Glutamatergic neuron (in vitro differentiated cells): ENCODE results near the gene PLCL1. TPM values are rescaled to one million over a fixed set of nuclear protein-coding genes. Genes with fewer than 3 reads are reported as not detected.

Experiments
- DNase-seq: peaks from one replicate; pipeline ENCODE4 v3.0.0; 2022
- H3K27ac Mint-ChIP-seq: one replicate; pipeline ENCODE4 v1.8.0; 2020; ENCODE audit warnings: mild to moderate bottlenecking, mixed read lengths, inconsistent platforms; ENCODE audit not compliant: unreplicated experiment
- H3K27me3 Mint-ChIP-seq: one replicate; pipeline ENCODE4 v1.8.0; 2020; ENCODE audit warnings: mild to moderate bottlenecking, moderate library complexity, mixed read lengths, inconsistent platforms; ENCODE audit not compliant: unreplicated experiment
- H3K36me3 Mint-ChIP-seq: one replicate; pipeline ENCODE4 v1.8.0; 2020; ENCODE audit warnings: mild to moderate bottlenecking, mixed read lengths, inconsistent platforms; ENCODE audit not compliant: unreplicated experiment
- H3K4me1 Mint-ChIP-seq: one replicate; pipeline ENCODE4 v1.8.0; 2020; ENCODE audit warnings: mild to moderate bottlenecking, low read depth, mixed read lengths, inconsistent platforms; ENCODE audit not compliant: unreplicated experiment
- H3K4me3 Mint-ChIP-seq: one replicate; pipeline ENCODE4 v1.8.0; 2020; ENCODE audit warnings: mild to moderate bottlenecking, mixed read lengths, inconsistent platforms; ENCODE audit not compliant: unreplicated experiment
- H3K9me3 Mint-ChIP-seq: one replicate; pipeline ENCODE4 v1.8.0; 2020; ENCODE audit warnings: mild to moderate bottlenecking, moderate library complexity, mixed read lengths, inconsistent platforms; ENCODE audit not compliant: unreplicated experiment
- total RNA-seq: library from RNA; stranded (reverse); fragmentation: NEBNext Ultra II Directional; extraction: Animal tissue kit (Norgen Biotek cat#: 25700); gene quantifications from one replicate; pipeline ENCODE4 v1.2.1, GENCODE V29; 2021; ENCODE audit not compliant: unreplicated experiment
- TF ChIP-seq, protein P1 (sequence below): fragments of 200-600 bp; sonication (generic); IDR thresholded peaks from one replicate; pipeline ENCODE4 v1.5.0; 2021; ENCODE audit not compliant: partially characterized antibody, unreplicated experiment

Gene PLCL1
- total RNA-seq, 1 donor from 2014 or later, result 28.8 TPM

DNA sequence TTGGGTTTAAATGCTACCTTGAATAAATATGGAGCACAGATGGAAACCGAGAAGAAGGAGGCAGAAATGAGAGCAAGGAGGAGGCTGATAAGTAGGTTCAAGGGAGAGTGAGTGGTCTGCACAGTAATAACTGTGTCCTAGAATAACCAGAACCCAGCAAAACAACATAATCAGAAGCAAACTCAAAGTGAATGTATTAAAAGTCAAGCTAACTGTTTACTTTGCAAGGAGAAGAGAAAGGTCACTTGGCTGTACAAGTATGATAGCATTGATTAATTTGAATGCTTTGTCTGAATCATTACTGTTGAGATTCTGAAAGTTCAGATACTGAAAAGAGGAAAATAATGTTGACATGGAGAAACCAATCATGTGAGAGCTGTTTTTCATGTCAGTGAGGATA is 258.8 kb downstream of the PLCL1 start:
- Mint-ChIP-seq H3K36me3 (no peaks in the 10 kb centered on the region), H3K27ac (no peak overlapping the region), H3K27me3 (no peaks in the 10 kb centered on the region), H3K4me3 (no peak overlapping the region), H3K4me1 (peaks cover 2% of the 10 kb centered on the region), H3K9me3 (no peaks in the 10 kb centered on the region)
- DNase-seq, result no peak
- TF ChIP-seq, protein P1, sequence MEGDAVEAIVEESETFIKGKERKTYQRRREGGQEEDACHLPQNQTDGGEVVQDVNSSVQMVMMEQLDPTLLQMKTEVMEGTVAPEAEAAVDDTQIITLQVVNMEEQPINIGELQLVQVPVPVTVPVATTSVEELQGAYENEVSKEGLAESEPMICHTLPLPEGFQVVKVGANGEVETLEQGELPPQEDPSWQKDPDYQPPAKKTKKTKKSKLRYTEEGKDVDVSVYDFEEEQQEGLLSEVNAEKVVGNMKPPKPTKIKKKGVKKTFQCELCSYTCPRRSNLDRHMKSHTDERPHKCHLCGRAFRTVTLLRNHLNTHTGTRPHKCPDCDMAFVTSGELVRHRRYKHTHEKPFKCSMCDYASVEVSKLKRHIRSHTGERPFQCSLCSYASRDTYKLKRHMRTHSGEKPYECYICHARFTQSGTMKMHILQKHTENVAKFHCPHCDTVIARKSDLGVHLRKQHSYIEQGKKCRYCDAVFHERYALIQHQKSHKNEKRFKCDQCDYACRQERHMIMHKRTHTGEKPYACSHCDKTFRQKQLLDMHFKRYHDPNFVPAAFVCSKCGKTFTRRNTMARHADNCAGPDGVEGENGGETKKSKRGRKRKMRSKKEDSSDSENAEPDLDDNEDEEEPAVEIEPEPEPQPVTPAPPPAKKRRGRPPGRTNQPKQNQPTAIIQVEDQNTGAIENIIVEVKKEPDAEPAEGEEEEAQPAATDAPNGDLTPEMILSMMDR, result no peak

DNA sequence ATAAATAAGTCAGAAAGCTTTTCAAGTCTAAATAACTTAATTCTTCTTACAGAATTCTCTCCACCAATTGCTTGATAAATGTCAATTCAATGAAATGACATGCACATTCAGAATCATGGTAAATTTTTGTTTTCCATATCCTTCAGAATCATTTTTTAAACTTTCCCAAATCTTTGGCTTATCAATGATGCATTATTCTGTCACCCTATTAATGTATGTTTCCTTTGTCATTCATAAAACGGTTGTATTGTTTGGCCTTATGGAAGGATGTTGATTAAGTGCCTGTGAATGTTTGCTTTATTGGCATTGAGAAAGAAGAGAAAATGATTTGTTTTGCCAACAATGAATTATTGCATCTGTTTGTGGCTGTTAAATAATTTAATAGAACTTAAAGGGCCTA is 260.9 kb downstream of the PLCL1 start:
- Mint-ChIP-seq H3K36me3 (no peaks in the 10 kb centered on the region), H3K4me3 (no peak overlapping the region), H3K9me3 (no peaks in the 10 kb centered on the region), H3K27me3 (peaks cover 2% of the 10 kb centered on the region), H3K27ac (no peak overlapping the region), H3K4me1 (peaks cover 2% of the 10 kb centered on the region)
- DNase-seq, result no peak
- TF ChIP-seq, protein P1, result no peak

DNA sequence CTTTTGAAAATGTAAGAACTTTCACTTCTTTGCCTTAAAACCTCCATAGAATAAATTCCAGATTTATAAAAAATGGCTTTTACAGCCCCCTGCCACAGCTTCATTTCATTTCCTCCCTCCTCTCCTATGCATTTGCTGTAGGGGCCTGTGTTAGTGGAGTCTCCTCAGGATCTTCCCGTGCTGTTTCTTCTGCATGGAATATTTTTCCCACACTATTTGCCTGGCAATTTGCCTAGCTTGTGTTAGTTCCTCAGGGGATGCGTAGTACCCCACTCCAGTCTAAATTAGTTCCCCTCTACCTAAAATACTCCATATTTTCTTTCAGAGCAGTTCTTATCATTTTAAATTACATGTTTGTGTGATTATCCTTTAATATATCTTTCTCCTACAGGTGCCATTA is 262.2 kb downstream of the PLCL1 start:
- Mint-ChIP-seq H3K4me3 (no peak overlapping the region), H3K36me3 (no peaks in the 10 kb centered on the region), H3K27ac (no peak overlapping the region), H3K4me1 (peaks cover 2% of the 10 kb centered on the region), H3K27me3 (peaks cover 2% of the 10 kb centered on the region), H3K9me3 (no peaks in the 10 kb centered on the region)
- TF ChIP-seq, protein P1, result no peak
- no peak for DNase-seq

DNA sequence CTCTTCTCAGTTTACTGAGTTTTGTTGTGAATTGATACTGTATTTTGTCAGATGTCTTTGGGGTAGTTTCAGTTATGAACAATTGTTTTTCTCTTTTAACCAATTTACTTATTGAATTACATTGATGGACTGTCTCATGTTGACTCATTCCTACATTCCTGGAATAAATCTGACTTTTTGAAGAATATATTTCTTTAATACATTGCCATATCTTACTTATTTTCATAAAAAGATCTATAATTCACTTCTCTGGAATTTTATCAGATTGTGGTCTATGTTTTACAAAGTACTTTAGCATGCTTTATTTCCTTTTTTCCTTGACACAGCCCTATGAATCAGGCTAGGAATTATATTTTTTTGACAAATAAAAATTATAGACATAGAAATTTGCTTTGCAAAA is 268.3 kb downstream of the PLCL1 start:
- Mint-ChIP-seq H3K27ac (no peak overlapping the region), H3K4me3 (no peak overlapping the region), H3K4me1 (peaks cover 28% of the 10 kb centered on the region), H3K9me3 (no peaks in the 10 kb centered on the region), H3K36me3 (no peaks in the 10 kb centered on the region), H3K27me3 (peaks cover 2% of the 10 kb centered on the region)
- TF ChIP-seq, protein P1, result no peak
- DNase-seq, result no peak

DNA sequence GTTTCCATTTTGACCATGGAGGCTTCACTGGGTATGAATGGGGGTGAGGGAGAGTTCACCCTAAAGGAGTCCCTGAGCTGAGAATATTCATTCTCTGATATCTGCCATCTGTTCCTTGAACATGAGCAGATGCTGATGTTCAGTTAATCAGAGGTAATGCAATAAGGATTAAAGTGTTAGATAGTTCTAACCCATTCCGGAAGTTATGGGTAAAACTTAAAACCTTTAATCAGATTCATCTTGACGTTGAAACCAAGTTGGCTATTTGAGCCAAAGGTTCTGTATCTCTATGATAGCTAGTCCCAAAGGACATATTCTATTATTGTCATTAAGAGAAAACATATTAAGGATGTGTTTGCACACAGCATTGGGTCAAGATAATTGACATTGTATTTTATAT is 268.9 kb downstream of the PLCL1 start:
- Mint-ChIP-seq H3K36me3 (no peaks in the 10 kb centered on the region), H3K27ac (no peak overlapping the region), H3K27me3 (peaks cover 2% of the 10 kb centered on the region), H3K4me3 (no peak overlapping the region), H3K9me3 (no peaks in the 10 kb centered on the region), H3K4me1 (peaks cover 28% of the 10 kb centered on the region)
- DNase-seq, result no peak
- TF ChIP-seq, protein P1, result no peak
